Measurements from ENCODE around the gene CCDC12.

Gene CCDC12

DNA sequence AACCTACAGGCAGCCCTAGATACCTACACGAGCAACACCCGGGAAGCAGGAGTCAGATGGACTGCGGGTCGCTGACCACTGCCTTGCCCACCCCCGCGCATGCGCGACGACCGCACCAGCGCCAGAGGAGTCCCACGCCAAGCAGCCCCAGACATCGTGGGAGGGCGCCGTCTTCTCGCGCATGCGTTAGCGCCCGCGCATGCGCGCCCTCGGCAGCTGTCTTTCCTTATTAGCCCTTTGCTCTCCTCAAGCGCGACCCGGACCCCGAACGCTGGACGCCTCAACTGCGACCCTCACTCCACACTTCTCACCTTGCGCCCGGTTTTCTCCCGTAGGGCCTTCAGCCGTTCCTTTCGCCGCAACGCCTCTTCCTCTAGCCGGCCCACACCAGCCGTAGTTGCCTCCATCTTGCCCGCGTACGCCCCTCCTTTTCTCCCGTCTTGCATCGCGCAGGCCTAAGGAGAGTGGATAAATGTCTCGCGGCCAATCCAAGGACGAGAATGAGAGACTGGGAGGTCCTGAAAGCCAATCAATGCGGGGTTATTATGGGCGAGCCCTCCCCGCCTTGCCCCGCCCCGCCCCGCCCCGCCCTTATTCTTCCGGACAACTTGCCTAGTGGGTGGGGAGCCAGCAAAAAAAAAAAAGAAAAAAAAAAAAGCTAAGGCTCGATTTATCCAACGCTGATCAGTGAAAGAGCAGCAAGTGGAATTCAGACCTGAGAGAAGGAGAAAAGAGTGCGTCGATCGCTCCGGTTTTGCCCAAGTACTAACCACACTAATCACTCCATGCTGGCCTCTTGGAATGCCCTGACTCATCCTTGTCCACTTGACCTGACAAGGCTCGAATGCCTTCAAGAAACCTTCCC is at the start of gene CCDC12:
Gene CCDC12, minus strand, starts transcription at position 420 of the 865 bp plus-strand sequence. Its CDS starts 13 bp downstream, at position 407.
- DNase-seq (ENCODE audit: low read depth): peak; percentile 85

DNA sequence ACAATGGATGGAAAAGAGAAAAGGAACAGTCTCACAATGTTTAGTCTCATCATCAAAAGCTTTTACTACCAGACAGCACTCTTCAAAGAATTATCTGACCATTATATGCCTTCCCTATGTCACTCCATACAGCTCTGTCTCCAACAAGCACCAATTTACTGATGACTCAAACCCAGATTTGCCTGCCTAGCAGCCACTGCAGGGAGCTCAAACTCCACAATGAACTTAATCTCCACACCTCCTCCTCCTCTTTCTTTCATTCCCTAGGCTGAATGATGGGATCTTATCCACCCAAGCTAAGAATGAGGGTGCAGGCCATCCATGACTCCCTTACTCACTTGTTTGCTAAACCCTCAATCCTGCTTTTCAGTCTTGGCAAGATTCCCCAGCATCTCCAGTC is 48.4 kb upstream of the CCDC12 start:
- DNase-seq (ENCODE audit: low read depth): no peak

DNA sequence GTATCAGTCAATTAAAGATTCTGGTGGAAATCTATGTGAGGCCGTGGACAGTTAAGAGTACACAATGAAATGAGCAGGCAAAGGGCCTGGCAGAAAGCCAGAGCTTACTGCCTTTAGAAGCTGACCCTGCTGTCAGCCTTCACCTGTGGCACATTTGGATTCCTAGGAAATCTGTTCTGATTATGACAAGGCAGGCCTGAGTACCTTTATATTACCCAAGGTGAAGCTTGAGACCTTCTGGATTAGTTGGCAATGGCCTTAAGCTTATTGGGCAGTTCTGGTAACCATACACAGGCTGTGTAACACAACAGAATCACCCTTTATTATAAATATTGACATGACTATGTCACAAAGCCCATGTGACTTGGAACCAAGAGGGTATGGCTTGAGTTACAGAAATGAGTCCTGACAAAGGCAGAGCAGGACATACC is 46.1 kb upstream of the CCDC12 start:
- DNase-seq (ENCODE audit: low read depth): no peak

DNA sequence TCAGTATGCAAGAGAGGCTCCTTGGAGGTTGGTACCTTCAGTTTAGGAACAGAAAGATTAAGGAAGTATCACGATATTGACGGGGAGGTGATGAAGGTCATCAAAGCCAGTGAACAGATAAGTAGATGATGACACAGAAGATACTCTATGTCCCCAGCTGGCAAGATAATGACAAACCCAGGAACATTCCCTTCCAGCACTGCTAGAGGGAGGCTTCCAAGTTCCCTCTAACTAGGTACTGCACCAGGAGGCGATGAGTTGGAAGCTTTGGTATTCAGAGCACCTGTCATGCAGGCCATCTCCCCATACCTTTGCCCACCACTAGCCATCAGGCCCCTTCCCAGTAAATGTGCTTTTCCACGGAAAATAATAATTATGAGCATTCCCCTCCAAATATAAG is 43.8 kb upstream of the CCDC12 start:
- DNase-seq (ENCODE audit: low read depth): no peak

DNA sequence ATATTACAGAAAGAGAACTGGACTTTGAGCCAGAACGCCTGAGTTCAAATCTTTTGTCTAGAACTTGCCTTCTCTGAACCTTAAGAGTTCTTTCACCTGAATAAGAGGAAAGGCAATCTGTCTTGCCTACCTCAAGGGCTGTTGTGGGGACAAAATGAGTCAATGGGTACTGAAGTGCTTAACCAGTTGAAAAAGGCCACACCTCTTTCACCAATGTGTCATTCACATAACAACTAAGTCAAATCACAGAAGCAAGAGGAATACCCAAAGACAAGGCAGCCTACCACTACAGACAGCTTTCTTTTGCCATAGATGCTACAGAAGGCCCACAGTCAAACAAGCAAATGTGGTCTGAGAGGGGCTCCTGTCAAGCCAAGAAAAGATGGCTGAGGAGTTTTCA is 42.7 kb upstream of the CCDC12 start:
- no peak for DNase-seq (ENCODE audit: low read depth)

DNA sequence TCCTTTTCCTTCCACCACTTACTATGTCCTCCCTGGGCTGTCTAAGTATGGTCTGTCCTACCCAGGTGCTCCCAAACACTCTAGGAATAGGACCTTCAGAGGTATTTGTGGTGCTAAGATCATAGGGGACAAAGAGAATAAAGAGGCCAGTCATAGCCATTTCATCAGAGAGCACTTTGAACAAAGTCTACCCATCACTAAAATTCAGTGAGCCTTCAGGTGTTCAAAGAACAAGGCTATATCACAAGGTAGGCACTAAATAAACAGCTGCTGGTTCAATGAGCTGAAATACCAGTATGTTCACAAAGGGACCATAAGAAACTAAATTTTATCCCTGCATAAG is 41.7 kb upstream of the CCDC12 start:
- DNase-seq (ENCODE audit: low read depth): no peak

DNA sequence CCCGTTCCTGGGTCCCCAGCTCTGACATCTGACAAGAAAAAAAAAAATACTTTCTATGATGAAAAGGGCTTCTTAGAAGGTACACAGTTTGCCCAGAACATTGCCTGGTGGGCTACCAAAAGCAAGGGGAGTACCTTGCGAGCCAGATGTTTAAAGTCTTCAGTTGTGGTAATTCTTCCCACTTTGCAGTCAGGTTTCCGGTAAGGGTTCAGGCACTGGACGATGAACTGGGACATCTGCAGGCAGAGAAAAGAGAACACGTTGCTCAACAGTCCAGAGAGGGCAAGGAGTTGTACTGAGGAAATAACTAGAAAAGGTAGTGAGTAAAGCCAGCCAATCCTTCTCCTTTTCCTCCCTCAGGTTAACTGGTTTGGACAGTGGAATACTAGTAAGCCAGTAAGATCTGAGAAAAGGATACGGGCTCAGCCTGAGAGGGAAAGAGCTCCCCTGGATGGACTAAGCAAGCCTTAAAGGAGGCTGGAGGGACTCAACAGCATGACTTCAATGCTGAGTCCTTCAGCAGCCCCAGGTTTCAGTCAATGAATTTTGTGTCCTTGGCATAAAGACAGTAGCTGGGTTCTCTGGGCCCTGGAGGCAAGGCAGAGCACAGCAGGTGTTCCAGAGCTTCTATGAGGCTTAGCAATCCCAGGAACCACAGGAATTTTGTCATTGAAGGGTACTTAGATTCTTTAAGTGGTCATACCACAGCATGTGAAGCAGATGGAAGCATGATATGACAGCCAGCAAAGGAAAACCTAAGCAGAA is 41.1 kb upstream of the CCDC12 start:
- DNase-seq (ENCODE audit: low read depth): no peak

DNA sequence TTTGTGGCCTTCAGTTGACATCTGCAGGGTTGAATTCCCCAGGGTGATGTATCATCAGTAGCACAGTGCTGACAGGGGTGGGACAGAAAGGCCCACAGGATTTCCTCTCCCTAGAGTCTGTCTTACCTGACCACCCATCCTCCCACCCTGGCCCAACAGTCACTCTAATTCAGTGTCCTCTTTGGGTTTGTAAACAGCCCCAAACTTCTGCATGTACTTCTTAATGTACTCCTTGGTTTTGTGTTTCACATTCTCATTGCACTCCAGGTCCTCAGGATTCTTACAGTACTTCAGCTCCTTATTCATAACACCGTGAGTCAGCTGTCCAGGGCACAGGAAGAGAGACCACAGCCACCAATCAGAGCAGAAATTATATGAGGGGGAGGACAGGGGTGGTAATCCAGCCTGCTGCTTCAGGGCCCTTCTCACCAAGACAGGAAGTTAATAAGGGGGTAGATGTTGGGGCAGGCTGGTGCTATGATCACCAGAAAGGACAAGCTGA is 40.4 kb upstream of the CCDC12 start:
- DNase-seq (ENCODE audit: low read depth): no peak

DNA sequence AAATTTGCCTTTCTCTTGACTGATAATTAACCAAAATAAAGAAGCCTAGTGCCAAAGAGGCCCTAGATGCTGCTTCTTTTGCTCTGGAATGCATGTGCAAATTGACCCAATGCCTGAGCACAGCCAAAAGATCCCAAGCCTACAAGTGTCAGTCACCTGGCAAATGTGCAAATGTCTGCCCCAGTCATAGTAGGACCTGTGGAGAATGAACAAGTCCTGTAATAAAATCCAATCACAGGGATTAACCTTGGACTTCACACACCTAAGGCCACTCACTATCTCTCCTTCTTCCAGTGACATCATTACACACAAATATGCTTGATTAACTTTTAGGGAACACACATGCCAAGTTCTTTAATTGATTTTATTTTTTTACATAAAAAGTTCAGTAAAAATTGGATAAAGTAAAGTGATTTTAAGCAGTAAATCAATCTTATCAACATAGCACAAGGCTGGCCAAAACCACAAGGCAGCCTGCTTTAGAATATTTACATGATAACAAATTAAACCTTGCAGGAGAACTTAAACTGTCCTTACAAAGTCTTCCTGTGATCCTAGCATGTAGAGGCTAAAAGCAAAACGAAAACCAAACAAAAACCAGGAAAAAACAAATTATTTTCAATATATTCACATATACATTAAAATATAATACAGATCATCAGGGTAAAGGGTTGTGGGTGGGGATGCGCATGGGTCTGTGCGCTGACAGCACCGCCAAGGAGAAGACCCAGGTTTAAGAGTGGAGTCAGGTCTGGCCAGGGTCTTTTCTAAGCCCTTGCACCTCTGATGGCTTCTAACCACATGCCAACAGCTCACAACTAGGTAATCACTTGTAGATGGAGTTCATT is 39.8 kb upstream of the CCDC12 start:
- DNase-seq (ENCODE audit: low read depth): no peak

DNA sequence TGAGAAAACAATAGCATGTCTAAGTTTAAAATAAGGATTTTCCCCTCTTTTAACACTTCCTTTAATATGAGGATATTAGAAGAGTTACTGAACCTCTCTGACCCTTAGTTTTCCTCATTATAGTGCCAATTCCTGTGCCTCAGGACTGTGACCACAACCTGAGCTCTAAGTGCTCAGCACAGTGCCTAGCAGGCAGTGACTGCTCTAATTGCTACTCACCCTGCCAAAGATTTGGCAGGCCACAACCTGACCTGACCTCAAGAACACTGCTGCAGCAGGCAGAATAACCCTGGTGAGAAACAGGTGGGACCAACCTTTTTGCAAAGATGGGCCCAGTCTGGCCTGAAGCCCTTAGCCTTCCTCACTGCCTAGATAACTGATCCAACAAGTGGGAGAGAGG is 38.6 kb upstream of the CCDC12 start:
- DNase-seq (ENCODE audit: low read depth): no peak

DNA sequence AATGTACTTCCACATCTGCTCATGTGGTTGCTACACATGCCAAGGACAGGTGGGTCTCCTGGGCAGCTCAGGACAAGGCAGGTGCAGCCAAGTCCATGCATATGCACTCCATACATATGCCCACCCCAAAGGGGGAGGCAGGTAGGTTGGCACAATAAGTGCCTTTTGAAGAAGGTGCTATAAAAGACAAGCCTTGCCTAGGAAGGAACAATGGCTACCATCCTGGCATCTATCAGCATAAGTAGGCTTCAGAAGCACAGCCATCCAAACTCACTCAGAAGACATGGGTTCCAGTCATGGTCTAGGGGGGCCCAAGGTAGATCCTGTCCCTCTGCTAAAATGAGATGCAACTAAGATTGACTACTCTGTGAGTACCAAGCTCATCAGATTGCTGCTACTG is 37.5 kb upstream of the CCDC12 start:
- DNase-seq (ENCODE audit: low read depth): no peak

DNA sequence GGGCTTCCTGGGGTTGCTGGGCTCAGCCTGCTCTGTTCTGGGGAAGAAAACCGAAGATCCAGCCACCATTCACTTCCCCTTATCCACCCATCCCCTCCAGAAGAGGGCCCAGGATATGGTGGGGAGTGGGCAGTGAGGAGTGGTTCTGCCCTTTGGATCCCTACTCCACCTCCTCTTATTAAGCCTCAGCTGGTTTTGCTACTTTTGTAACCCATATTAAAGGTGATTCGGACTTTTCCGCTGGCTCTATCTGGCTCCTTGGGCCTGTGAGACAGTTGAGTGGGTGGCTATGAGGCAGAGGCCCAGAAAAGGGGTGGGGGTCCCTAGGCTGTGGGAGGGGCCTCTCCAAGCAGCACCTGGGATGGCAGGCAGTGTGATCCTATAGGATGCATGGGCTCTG is 36.7 kb upstream of the CCDC12 start:
- DNase-seq (ENCODE audit: low read depth): no peak

DNA sequence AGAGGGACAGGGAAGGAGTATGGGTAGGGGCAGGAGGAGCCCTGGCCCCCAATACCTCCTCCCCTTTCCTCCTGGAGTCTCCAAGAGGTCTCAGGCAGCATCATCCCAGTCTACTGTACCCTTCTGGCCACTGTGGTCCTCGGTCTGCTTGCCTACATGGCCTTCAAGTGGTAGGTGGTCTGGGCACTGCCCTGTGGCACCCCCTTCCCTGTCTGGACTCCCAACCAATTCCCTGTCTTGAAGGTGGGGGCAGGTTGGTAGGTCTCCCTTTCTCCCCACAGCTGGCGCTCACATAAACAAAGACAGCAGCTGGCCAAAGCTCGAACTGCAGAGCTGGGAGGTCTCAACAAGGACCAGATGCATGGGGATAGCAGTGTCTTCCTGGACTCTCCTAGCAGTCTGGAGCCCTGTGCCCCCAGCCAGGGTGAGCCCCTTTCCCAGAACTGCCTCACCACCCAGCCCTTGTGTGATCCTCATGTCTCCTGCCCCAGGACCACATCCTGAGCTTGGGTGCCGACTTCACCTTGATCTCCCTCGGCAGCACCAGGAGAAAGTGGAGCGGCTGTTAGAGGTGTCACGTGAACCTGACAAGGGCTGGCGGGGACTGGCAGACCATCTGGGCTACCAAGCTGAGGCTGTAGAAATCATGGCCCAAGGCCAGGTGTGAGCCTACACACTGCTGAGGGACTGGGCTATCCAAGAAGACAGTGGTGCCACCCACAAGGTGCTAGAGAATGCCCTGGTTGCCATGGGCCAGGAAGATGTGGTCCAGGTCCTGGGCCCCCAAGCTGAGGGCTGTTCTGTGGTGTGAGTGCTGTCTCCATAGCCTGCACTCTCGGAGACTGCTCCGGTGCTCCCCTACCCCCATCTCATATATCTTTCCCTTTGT is 36.0 kb upstream of the CCDC12 start:
- DNase-seq (ENCODE audit: low read depth): no peak

DNA sequence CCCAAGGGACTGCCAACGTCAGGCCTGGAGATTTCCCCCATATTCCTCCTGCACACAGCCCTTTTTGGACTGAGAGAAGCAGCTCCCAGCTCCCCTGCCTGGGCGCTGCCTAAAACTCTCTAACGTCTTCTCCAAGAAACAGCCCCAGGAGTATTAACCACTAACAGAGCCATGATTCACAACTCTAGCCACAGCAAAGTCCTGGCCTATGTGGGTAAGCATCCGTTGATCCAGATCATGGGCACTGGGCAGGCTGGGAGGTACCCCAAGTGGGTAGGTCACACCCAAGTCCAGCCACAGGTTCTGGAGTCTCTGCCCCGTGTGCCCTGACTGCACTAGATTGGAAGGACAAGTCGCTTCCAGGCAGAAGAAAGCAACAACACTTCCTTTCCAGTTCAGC is 34.8 kb upstream of the CCDC12 start:
- no peak for DNase-seq (ENCODE audit: low read depth)

DNA sequence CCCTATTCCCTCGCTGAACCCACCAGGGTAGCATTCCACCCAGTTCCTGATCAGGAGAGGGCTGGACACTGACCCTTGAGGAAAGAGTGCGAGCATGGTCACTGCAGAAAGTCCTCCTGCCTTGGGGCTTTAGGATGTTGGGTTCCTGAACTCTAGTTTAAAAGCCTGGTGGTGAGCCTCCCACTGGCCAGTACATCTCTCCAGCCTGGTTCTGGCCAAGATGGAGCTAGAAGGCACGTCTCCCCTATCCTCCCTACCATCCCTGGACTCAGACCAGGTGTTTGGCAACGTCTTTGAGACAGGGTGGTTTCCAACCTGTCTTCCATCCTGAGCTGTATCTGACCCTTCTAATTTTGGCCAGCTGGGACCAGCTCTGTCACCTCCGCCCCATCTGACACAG is 34.4 kb upstream of the CCDC12 start:
- no peak for DNase-seq (ENCODE audit: low read depth)

DNA sequence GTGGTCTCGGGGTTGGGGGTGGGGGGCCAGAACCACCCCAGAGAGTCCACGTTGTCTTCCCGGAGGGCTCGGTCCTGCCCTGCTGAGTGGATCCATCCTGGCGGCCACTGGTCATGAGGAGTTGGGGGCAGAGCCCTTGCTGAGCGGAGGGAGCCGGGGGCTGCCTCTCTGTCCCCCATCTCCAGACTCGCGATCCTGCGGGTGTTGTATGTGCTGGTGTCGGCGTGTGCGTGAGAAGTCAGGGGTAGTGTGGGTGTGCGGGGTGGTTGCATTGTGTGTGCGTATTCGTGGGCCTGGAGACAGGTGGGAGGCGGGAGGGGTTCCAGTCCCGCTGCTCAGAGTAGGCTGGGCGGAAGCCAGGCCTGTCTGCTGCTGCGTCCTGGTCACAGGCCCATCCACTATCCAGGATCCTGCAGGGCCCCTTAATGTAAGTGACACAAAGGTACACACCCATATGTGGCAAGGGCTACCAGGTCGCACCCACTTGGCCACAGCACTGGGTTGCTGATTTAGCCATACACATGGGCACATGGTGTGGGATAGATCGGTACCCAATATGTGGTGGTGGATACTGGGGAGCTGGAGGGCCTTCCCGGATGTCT is 33.7 kb upstream of the CCDC12 start:
- DNase-seq (ENCODE audit: low read depth): no peak

DNA sequence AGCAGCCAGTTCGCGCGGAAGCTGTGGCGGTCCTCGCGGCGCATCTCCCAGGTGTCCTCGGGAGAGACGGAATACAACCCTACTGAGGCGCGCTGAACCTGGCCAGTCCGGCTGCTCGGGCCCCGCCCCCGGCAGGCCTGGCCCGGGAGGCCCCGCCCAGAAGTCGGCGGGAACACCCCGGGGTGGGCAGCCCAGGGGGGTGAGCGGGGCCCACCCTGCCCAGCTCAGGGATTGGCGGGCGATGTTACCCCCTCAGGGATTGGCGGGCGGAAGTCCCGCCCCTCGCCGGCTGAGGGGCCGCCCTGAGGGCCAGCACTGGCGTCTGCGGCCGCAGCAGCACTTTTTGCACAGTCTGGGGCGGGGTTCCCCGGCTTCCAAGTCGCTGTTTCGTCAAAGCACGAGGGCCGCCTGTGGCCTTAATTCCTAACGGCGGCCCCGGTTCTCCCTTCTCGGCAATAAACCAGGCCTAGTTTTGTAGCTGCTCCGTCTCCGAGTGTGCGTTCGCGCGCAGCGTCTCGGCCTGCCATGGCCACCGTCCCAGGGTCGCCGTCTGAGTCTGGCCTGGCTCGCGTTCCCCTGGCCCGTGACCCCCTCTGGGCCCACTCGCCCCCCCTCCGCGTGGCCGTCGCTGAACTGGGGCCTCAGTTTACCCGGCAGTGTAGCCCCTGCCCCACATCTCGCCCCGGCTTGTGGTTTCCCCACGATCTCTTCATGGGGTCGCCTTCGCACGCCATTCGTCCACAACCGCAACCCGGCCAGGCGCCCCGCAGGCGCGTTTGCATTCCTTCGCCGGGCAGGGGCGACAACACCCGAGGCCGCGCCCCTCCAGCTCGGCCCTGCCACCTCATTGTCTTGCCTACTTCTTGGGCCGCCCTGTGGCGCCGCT is 32.9 kb upstream of the CCDC12 start:
- peak; percentile 67 for DNase-seq (ENCODE audit: low read depth)

DNA sequence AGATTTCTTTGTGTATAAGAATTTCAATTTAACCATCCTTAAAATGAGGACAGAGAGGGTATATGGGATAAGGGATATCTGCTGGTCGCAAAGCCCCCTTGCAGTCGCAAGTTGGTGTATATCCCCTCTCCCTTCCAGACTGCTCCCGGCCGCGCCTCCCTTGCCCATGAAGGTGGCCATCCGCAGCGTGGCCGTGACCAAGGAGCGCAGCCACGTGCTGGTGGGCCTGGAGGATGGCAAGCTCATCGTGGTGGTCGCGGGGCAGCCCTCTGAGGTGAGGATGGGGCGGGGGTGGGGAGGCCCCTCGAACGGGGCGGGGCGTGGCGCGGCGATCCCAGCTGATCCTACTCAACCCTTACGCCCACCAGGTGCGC is 32.3 kb upstream of the CCDC12 start:
- DNase-seq (ENCODE audit: low read depth): no peak

DNA sequence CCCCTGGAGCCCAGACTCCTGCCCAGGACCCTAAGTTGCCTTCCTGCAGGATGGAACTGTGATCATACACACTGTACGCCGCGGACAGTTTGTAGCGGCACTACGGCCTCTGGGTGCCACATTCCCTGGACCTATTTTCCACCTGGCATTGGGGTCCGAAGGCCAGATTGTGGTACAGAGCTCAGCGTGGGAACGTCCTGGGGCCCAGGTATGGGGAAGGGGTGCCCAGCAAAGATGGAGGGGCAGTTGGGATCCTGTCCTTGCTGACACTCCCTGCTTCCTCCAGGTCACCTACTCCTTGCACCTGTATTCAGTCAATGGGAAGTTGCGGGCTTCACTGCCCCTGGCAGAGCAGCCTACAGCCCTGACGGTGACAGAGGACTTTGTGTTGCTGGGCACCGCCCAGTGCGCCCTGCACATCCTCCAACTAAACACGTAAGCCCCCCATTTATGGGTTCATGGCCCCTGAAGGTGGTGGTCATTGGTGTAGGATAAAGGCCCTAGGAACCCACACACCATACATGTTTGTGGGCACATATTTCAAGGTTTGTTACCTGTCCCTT is 31.8 kb upstream of the CCDC12 start:
- DNase-seq (ENCODE audit: low read depth): no peak
